Astrocyte (in vitro differentiated cells and primary cell): Measurements from ENCODE around the gene ENKD1. TPM values are rescaled to one million over a fixed set of nuclear protein-coding genes. Genes with fewer than 3 reads are reported as not detected.

Experiments
- DNase-seq: peaks from one replicate; pipeline ENCODE4 v3.0.0-alpha.2; 2010; ENCODE audit warnings: low read depth
- FAIRE-seq: peaks from 2 replicates; lab custom pipeline; 2011; peaks lifted over from hg19 to GRCh38; lab: Jason Lieb, UNC
- H2AFZ ChIP-seq: 2 replicates; pipeline ENCODE4 v1.6.0; 2012; ENCODE audit warnings: low read depth, low read length, inconsistent platforms
- H3K27ac ChIP-seq: 2 replicates; pipeline ENCODE4 v1.5.1; 2011; ENCODE audit warnings: low read depth, low read length, inconsistent platforms
- H3K27me3 ChIP-seq: 2 replicates; pipeline ENCODE4 v1.6.0; 2011; ENCODE audit warnings: low read length, inconsistent platforms; ENCODE audit not compliant: insufficient read depth
- H3K36me3 ChIP-seq: 2 replicates; pipeline ENCODE4 v1.5.1; 2011; ENCODE audit warnings: low read length, inconsistent platforms; ENCODE audit not compliant: insufficient read depth
- H3K4me1 ChIP-seq: 2 replicates; pipeline ENCODE4 v1.5.1; 2011; ENCODE audit warnings: low read length, inconsistent platforms; ENCODE audit not compliant: insufficient read depth
- H3K4me2 ChIP-seq: 2 replicates; pipeline ENCODE4 v1.6.0; 2012; ENCODE audit warnings: low read length, inconsistent platforms
- H3K4me3 ChIP-seq: 2 replicates; pipeline ENCODE4 v1.5.1; 2011; ENCODE audit warnings: low read depth, mild to moderate bottlenecking, low read length, inconsistent platforms; ENCODE audit not compliant: insufficient read depth
- H3K79me2 ChIP-seq: 2 replicates; pipeline ENCODE4 v1.6.0; 2012; ENCODE audit warnings: mild to moderate bottlenecking, low read length, inconsistent platforms; ENCODE audit not compliant: insufficient read depth
- H3K9ac ChIP-seq: 2 replicates; pipeline ENCODE4 v1.6.0; 2012; ENCODE audit warnings: mild to moderate bottlenecking, low read length, inconsistent platforms
- H3K9me3 ChIP-seq: 2 replicates; pipeline ENCODE4 v1.5.1; 2012; ENCODE audit warnings: low read depth, mild to moderate bottlenecking, low read length, inconsistent platforms; ENCODE audit not compliant: insufficient read depth
- H4K20me1 ChIP-seq: 2 replicates; pipeline ENCODE4 v1.6.0; 2012; ENCODE audit warnings: low read length, inconsistent platforms; ENCODE audit not compliant: insufficient read depth
- H3K27ac Mint-ChIP-seq: one replicate; pipeline ENCODE4 v1.8.0; 2021; ENCODE audit warnings: mild to moderate bottlenecking, mixed read lengths; ENCODE audit not compliant: unreplicated experiment
- H3K27me3 Mint-ChIP-seq: one replicate; pipeline ENCODE4 v1.8.0; 2021; ENCODE audit warnings: low read depth, mixed read lengths; ENCODE audit not compliant: unreplicated experiment
- H3K36me3 Mint-ChIP-seq: one replicate; pipeline ENCODE4 v1.8.0; 2021; ENCODE audit warnings: low read depth, mixed read lengths; ENCODE audit not compliant: unreplicated experiment
- H3K4me1 Mint-ChIP-seq: one replicate; pipeline ENCODE4 v1.8.0; 2021; ENCODE audit warnings: low read depth, mixed read lengths; ENCODE audit not compliant: unreplicated experiment
- H3K4me3 Mint-ChIP-seq: one replicate; pipeline ENCODE4 v1.8.0; 2021; ENCODE audit warnings: mild to moderate bottlenecking, moderate library complexity, mixed read lengths; ENCODE audit not compliant: unreplicated experiment
- H3K9me3 Mint-ChIP-seq: one replicate; pipeline ENCODE4 v1.8.0; 2021; ENCODE audit warnings: mild to moderate bottlenecking, mixed read lengths; ENCODE audit not compliant: unreplicated experiment
- CTCF ChIP-seq: IDR thresholded peaks from 2 replicates; pipeline ENCODE4 v1.5.1; 2011; ENCODE audit warnings: low read depth, mild to moderate bottlenecking, inconsistent platforms, low read length, moderate library complexity; ENCODE audit not compliant: insufficient read depth
- EZH2 ChIP-seq: IDR thresholded peaks from 2 replicates; pipeline ENCODE4 v1.6.1; 2012; ENCODE audit warnings: mild to moderate bottlenecking, low read length, inconsistent platforms; ENCODE audit not compliant: insufficient read depth
- total RNA-seq: library from RNA; stranded (reverse); gene quantifications from 2 replicates; pipeline ENCODE4 v1.2.1, GENCODE V29; 2021

The ENKD1 gene
- total RNA-seq, 1 donor from 2014 or later = 8.5 TPM

GRCh38 chr16:67679935-67680897 lies 13.7 kb upstream of the ENKD1 start:
- no peak for FAIRE-seq

GRCh38 chr16:67678354-67679023 lies 11.9 kb upstream of the ENKD1 start:
- Histone ChIP-seq H3K4me2 (no peak overlapping the region), H3K27me3 (no peaks in the 10 kb centered on the region), H3K27ac (no peak overlapping the region), H3K9me3 (no peaks in the 10 kb centered on the region), H3K4me3 (no peak overlapping the region), H2AFZ (no peak overlapping the region), H4K20me1 (peaks cover 8% of the 10 kb centered on the region), H3K36me3 (peaks cover 2% of the 10 kb centered on the region), H3K9ac (no peak overlapping the region), H3K79me2 (no peaks in the 10 kb centered on the region), H3K4me1 (peaks cover 1% of the 10 kb centered on the region)
- Mint-ChIP-seq H3K4me1 (no peaks in the 10 kb centered on the region), H3K9me3 (no peaks in the 10 kb centered on the region), H3K4me3 (no peak overlapping the region), H3K36me3 (peaks cover 19% of the 10 kb centered on the region), H3K27me3 (no peaks in the 10 kb centered on the region), H3K27ac (no peak overlapping the region)
- DNase-seq (no peak), FAIRE-seq (no peak)
- TF ChIP-seq EZH2 (no peak), CTCF (no peak)

More at GRCh38 chr16:67679935-67680897, 13.7 kb upstream of the ENKD1 start:
- peak overlapping the region; percentile 69 for H3K27ac Mint-ChIP-seq
- H3K27me3 ChIP-seq = no peaks in the 10 kb centered on the region
- no peak overlapping the region for H3K9ac ChIP-seq
- no peaks in the 10 kb centered on the region for H3K4me1 Mint-ChIP-seq
- H3K27me3 Mint-ChIP-seq = no peaks in the 10 kb centered on the region
- no peak for DNase-seq
- H2AFZ ChIP-seq = no peak overlapping the region
- H3K27ac ChIP-seq = no peak overlapping the region
- H3K4me2 ChIP-seq = no peak overlapping the region
- no peak overlapping the region for H3K4me3 Mint-ChIP-seq
- H3K79me2 ChIP-seq = no peaks in the 10 kb centered on the region
- no peaks in the 10 kb centered on the region for H3K9me3 ChIP-seq
- TF ChIP-seq EZH2 (no peak), CTCF (no peak)
- H3K9me3 Mint-ChIP-seq = no peaks in the 10 kb centered on the region
- H3K4me3 ChIP-seq = no peak overlapping the region
- H3K36me3 Mint-ChIP-seq = peaks cover 23% of the 10 kb centered on the region
- H3K36me3 ChIP-seq = peaks cover 7% of the 10 kb centered on the region
- H3K4me1 ChIP-seq = no peaks in the 10 kb centered on the region
- peaks cover 8% of the 10 kb centered on the region for H4K20me1 ChIP-seq
